Activated CD8-positive, alpha-beta T cell treated with anti-CD3 and anti-CD28 coated beads for 36 hours (primary cell): ENCODE measurements around the gene SPSB1. TPM values are rescaled to one million over a fixed set of nuclear protein-coding genes. Genes with fewer than 3 reads are reported as not detected.

Source experiments
- ATAC-seq: fragments of 200-7000 bp; cut with Tn5 transposase; one replicate; pipeline ENCODE4 v1.10.0; 2021; ENCODE audit warnings: mild to moderate bottlenecking, moderate library complexity
- CTCF ChIA-PET: fragments of 350-600 bp; sonication (Branson Sonifier 250); formaldehyde crosslinking; loops from one replicate; lab custom pipeline; 2021; ENCODE audit warnings: antibody characterized with exemption; lab: Charles Lee
- POLR2A ChIA-PET: fragments of 350-600 bp; sonication (Branson Sonifier 250); formaldehyde crosslinking; loops from one replicate; lab custom pipeline; 2021; ENCODE audit warnings: antibody characterized with exemption; lab: Charles Lee
- DNase-seq: peaks from one replicate; pipeline ENCODE4 v3.0.0-alpha.2; 2020
- H3K27ac Mint-ChIP-seq: one replicate; pipeline ENCODE4 v1.8.0; 2021; ENCODE audit warnings: mild to moderate bottlenecking, mixed read lengths
- H3K27me3 Mint-ChIP-seq: one replicate; pipeline ENCODE4 v1.8.0; 2021; ENCODE audit warnings: mixed read lengths
- H3K36me3 Mint-ChIP-seq: one replicate; pipeline ENCODE4 v1.8.0; 2021; ENCODE audit warnings: low read depth, mixed read lengths
- H3K4me1 Mint-ChIP-seq: one replicate; pipeline ENCODE4 v1.8.0; 2021; ENCODE audit warnings: low read depth, mixed read lengths
- H3K4me3 Mint-ChIP-seq: one replicate; pipeline ENCODE4 v1.8.0; 2021; ENCODE audit warnings: mild to moderate bottlenecking, moderate library complexity, mixed read lengths
- H3K9me3 Mint-ChIP-seq: one replicate; pipeline ENCODE4 v1.8.0; 2021; ENCODE audit warnings: mixed read lengths
- CTCF ChIP-seq: fragments of 200-600 bp; IDR thresholded peaks from one replicate; pipeline ENCODE4 v1.8.0; 2022; ENCODE audit warnings: antibody characterized with exemption, mild to moderate bottlenecking
- intact Hi-C: fragments of 100-400 bp; cut with micrococcal nuclease; formaldehyde crosslinking; loops from one replicate; pipeline ENCODE4 v1.10.0; 2022
- total RNA-seq, 2 experiments: library from RNA; stranded (reverse); gene quantifications; one replicate each; pipeline ENCODE4 v1.2.3, GENCODE V29; 2021

The SPSB1 gene
- total RNA-seq, 2 experiments from 2014 or later = 1.1 to 1.5 TPM

GRCh38 chr1:9291914-9292360 is 757 bp upstream of the SPSB1 start:
- no peak for DNase-seq
- ATAC-seq = no peak
- intact Hi-C loops = no loop called here
- TF ChIP-seq CTCF = no peak
- ChIA-PET CTCF (interaction anchor here (0.9 to 5.9 kb wide), 5 partner anchors 21 to 203 kb away, joined by 3 to 129 read pairs (median 4); no protein-coding TSS in a partner anchor), POLR2A (interaction anchor here (0.5 to 1.4 kb wide), 3 partner anchors 12 to 249 kb away, joined by 3 to 4 read pairs (median 3); no protein-coding TSS in a partner anchor)
- peak overlapping the region; percentile 30 for H3K4me3 Mint-ChIP-seq
- peaks cover 2% of the 10 kb centered on the region for H3K27me3 Mint-ChIP-seq
- H3K4me1 Mint-ChIP-seq = peaks cover 14% of the 10 kb centered on the region
- H3K36me3 Mint-ChIP-seq = peaks cover 2% of the 10 kb centered on the region
- H3K27ac Mint-ChIP-seq = no peak overlapping the region
- peaks cover 10% of the 10 kb centered on the region for H3K9me3 Mint-ChIP-seq

- peaks cover 14% of the 10 kb centered on the region for H3K4me1 Mint-ChIP-seq
- DNase-seq = no peak
- intact Hi-C loops = no loop called here
- ATAC-seq = no peak
- ChIA-PET POLR2A (no interaction called here), CTCF (no interaction called here)
- peaks cover 8% of the 10 kb centered on the region for H3K9me3 Mint-ChIP-seq
- no peak overlapping the region for H3K27ac Mint-ChIP-seq
- no peak for TF ChIP-seq CTCF
- peaks cover 2% of the 10 kb centered on the region for H3K27me3 Mint-ChIP-seq
- H3K36me3 Mint-ChIP-seq = peaks cover 2% of the 10 kb centered on the region
- H3K4me3 Mint-ChIP-seq = no peak overlapping the region
Measured at GRCh38 chr1:9293241-9293532, 493 bp downstream of the SPSB1 start.

GRCh38 chr1:9293533-9294404 is 1.1 kb downstream of the SPSB1 start:
- ATAC-seq (peak; percentile 18), DNase-seq (peak; percentile 37)
- peaks cover 2% of the 10 kb centered on the region for H3K36me3 Mint-ChIP-seq
- H3K4me3 Mint-ChIP-seq = no peak overlapping the region
- POLR2A ChIA-PET = no interaction called here
- H3K27ac Mint-ChIP-seq = no peak overlapping the region
- peaks cover 14% of the 10 kb centered on the region for H3K4me1 Mint-ChIP-seq
- CTCF ChIA-PET = no interaction called here
- peaks cover 2% of the 10 kb centered on the region for H3K27me3 Mint-ChIP-seq
- intact Hi-C loops = no loop called here
- peaks cover 4% of the 10 kb centered on the region for H3K9me3 Mint-ChIP-seq
- no peak for TF ChIP-seq CTCF

GRCh38 chr1:9294405-9294773 is 1.7 kb downstream of the SPSB1 start:
- peak; percentile 69 for ATAC-seq
- H3K27ac Mint-ChIP-seq = no peak overlapping the region
- no peaks in the 10 kb centered on the region for H3K9me3 Mint-ChIP-seq
- peaks cover 14% of the 10 kb centered on the region for H3K4me1 Mint-ChIP-seq
- no peaks in the 10 kb centered on the region for H3K36me3 Mint-ChIP-seq
- POLR2A ChIA-PET = no interaction called here
- CTCF ChIA-PET = interaction anchor here (1.2 to 1.4 kb wide), 2 partner anchors 14 to 197 kb away, joined by 3 to 4 read pairs; no protein-coding TSS in a partner anchor
- intact Hi-C loops = no loop called here
- peak; percentile 56 for DNase-seq
- no peak for TF ChIP-seq CTCF
- peaks cover 2% of the 10 kb centered on the region for H3K27me3 Mint-ChIP-seq
- no peak overlapping the region for H3K4me3 Mint-ChIP-seq
